Keratinocyte (primary cell): Measurements from ENCODE around the gene NT5M.

ENCODE experiments used
- CTCF ChIP-seq, 3 experiments: IDR thresholded peaks in 1 of 3; conservative IDR thresholded peaks in 1 of 3; optimal IDR thresholded peaks in 1 of 3; 2 replicates in 2 of 3; 3 replicates in 1 of 3; pipeline versions ENCODE3 to v1.5.1; 2011; ENCODE audit warnings: low read length in 3 of 3, mild to moderate bottlenecking in 3 of 3, moderate library complexity in 2 of 3, control low read depth in 1 of 3, inconsistent platforms in 1 of 3; ENCODE audit not compliant: insufficient read depth in 2 of 3; ENCODE audit errors: extremely low read depth in 1 of 3
- EZH2 ChIP-seq: IDR thresholded peaks from one replicate; pipeline ENCODE4 v1.6.1; 2012; ENCODE audit warnings: inconsistent platforms, mild to moderate bottlenecking, low read length, moderate library complexity

DNA sequence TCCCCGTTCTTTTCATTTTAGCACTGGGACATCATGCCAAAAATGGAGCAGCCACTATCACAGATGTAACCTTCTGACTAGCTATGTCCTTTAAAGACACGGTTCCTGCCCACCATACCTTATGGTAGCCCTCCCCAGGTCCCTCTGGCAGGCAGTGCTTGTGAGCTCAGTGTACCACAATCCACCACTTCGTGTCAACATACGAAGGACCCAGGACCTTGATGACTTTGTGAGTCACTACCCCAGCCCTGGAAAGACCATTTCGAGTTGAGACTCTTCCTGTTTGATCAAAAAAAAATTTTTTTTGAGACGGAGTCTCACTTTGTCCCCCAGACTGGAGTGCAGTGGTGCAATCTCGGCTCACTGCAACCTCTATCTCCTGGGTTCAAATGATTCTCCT, 45.2 kb upstream of the NT5M start:
- TF ChIP-seq CTCF (optimal IDR thresholded peaks at IDR 0.05 in 1 of 3, IDR thresholded peaks at IDR 0.05 in 1 of 3, conservative IDR thresholded peaks at IDR 0.05 in 1 of 3; ENCODE audit: extremely low read depth in 1 of 3, insufficient read depth in 2 of 3, low read length in 3 of 3) (no peak), EZH2 (no peak)
